GM23338 (cell line): ENCODE measurements around the gene ERCC6. TPM values are rescaled to one million over a fixed set of nuclear protein-coding genes. Genes with fewer than 3 reads are reported as not detected.

Source experiments
- ATAC-seq: fragments of 200-7000 bp; cut with Tn5 transposase; 3 replicates; pipeline ENCODE4 v1.9.1; 2020
- DNase-seq: peaks from one replicate; pipeline ENCODE4 v3.0.0-alpha.2; 2015; ENCODE audit warnings: low spot score
- H2AFZ ChIP-seq: fragments of 200-600 bp; sonication (generic); 2 replicates; pipeline ENCODE4 v1.8.0; 2016; ENCODE audit warnings: antibody characterized with exemption, mild to moderate bottlenecking, moderate library complexity
- H3F3A ChIP-seq: fragments of 200-600 bp; sonication (generic); replicated peaks from 2 replicates; pipeline ENCODE4 v1.8.0; 2017; ENCODE audit warnings: antibody characterized with exemption, mixed run types, low read depth
- H3K27ac ChIP-seq: fragments of 200-600 bp; sonication (generic); 2 replicates; pipeline ENCODE4 v1.6.1; 2016; ENCODE audit warnings: low read depth
- H3K27me3 ChIP-seq: fragments of 200-600 bp; sonication (generic); 2 replicates; pipeline ENCODE4 v1.8.0; 2016; ENCODE audit warnings: mild to moderate bottlenecking, mixed run types, moderate library complexity; ENCODE audit not compliant: insufficient read depth
- H3K36me3 ChIP-seq: fragments of 200-600 bp; sonication (generic); 2 replicates; pipeline ENCODE4 v1.8.0; 2016; ENCODE audit warnings: mild to moderate bottlenecking; ENCODE audit not compliant: insufficient read depth
- H3K4me1 ChIP-seq: fragments of 200-600 bp; sonication (generic); 2 replicates; pipeline ENCODE4 v1.8.0; 2016; ENCODE audit warnings: mild to moderate bottlenecking, moderate library complexity; ENCODE audit not compliant: insufficient read depth
- H3K4me2 ChIP-seq: fragments of 200-600 bp; sonication (generic); 2 replicates; pipeline ENCODE4 v1.7.1; 2017; ENCODE audit warnings: mixed run types
- H3K4me3 ChIP-seq: fragments of 200-600 bp; sonication (generic); 2 replicates; pipeline ENCODE4 v1.6.1; 2016; ENCODE audit warnings: mixed run types
- H3K79me2 ChIP-seq: fragments of 200-600 bp; sonication (generic); replicated peaks from 2 replicates; pipeline ENCODE4 v1.8.0; 2017; ENCODE audit warnings: mild to moderate bottlenecking; ENCODE audit not compliant: insufficient read depth
- H3K9me2 ChIP-seq: fragments of 200-600 bp; sonication (generic); 2 replicates; pipeline ENCODE4 v1.8.0; 2017; ENCODE audit not compliant: insufficient read depth
- H4K20me1 ChIP-seq: fragments of 200-600 bp; sonication (generic); replicated peaks from 2 replicates; pipeline ENCODE4 v1.8.0; 2017; ENCODE audit warnings: mild to moderate bottlenecking; ENCODE audit not compliant: insufficient read depth
- H3K27ac Mint-ChIP-seq: 2 replicates; pipeline ENCODE4 v1.8.0; 2020; ENCODE audit warnings: inconsistent platforms, mild to moderate bottlenecking, moderate library complexity, mixed read lengths
- H3K27me3 Mint-ChIP-seq: 3 replicates; pipeline ENCODE4 v1.8.0; 2022; ENCODE audit warnings: low read depth, mild to moderate bottlenecking, moderate library complexity, mixed read lengths, inconsistent platforms; ENCODE audit not compliant: insufficient read depth, poor library complexity
- H3K36me3 Mint-ChIP-seq: 3 replicates; pipeline ENCODE4 v1.8.0; 2021; ENCODE audit warnings: low read depth, mild to moderate bottlenecking, inconsistent platforms, moderate library complexity, mixed read lengths
- H3K4me1 Mint-ChIP-seq: 3 replicates; pipeline ENCODE4 v1.8.0; 2020; ENCODE audit warnings: mild to moderate bottlenecking, inconsistent platforms, mixed read lengths
- H3K4me3 Mint-ChIP-seq: 3 replicates; pipeline ENCODE4 v1.8.0; 2021; ENCODE audit warnings: moderate library complexity, mild to moderate bottlenecking, inconsistent platforms, mixed read lengths
- H3K9me3 Mint-ChIP-seq: 3 replicates; pipeline ENCODE4 v1.8.0; 2020; ENCODE audit warnings: moderate library complexity, mild to moderate bottlenecking, inconsistent platforms, mixed read lengths
- EZH2 ChIP-seq: fragments of 200-600 bp; sonication (generic); IDR thresholded peaks from one replicate; pipeline ENCODE4 v1.8.0; 2017; ENCODE audit warnings: antibody characterized with exemption, mild to moderate bottlenecking, low read depth; ENCODE audit not compliant: unreplicated experiment
- NANOG ChIP-seq: IDR thresholded peaks from 2 replicates; pipeline ENCODE4 v1.6.1; 2016; ENCODE audit warnings: antibody characterized with exemption, borderline replicate concordance
- POLR2AphosphoS5 ChIP-seq: IDR thresholded peaks from 2 replicates; pipeline ENCODE4 v1.6.1; 2016; ENCODE audit warnings: antibody characterized with exemption, low read depth
- REST ChIP-seq: IDR thresholded peaks from one replicate; pipeline ENCODE4 v1.6.1; 2018; ENCODE audit warnings: antibody characterized with exemption; ENCODE audit not compliant: unreplicated experiment
- STAT1 ChIP-seq: IDR thresholded peaks from one replicate; pipeline ENCODE4 v1.6.1; 2016; ENCODE audit warnings: antibody characterized with exemption; ENCODE audit not compliant: unreplicated experiment
- ZNF114 ChIP-seq: fragments of 250-450 bp; sonication (Bioruptor Pico); IDR thresholded peaks from 2 replicates; pipeline ENCODE4 v1.5.0; 2020; ENCODE audit warnings: mild to moderate bottlenecking, moderate library complexity
- ZNF331 ChIP-seq: fragments of 250-450 bp; sonication (Bioruptor Pico); IDR thresholded peaks from 2 replicates; pipeline ENCODE4 v1.5.0; 2020; ENCODE audit warnings: low read depth, mild to moderate bottlenecking, moderate library complexity
- polyA plus RNA-seq: library from polyadenylated mRNA; unstranded; fragments of >200 nt; fragmentation: Nextera tagmentation; extraction: Ambion mirVana; gene quantifications from 2 replicates; pipeline ENCODE4 v1.2.1, GENCODE V29; 2016
- total RNA-seq: library from RNA; depleted of rRNA; stranded (reverse); fragments of >200 nt; shearing (Covaris generic); gene quantifications from 2 replicates; pipeline ENCODE4 v1.2.3, GENCODE V29; 2014
- TF ChIP-seq, protein P1 (sequence below), 2 experiments: fragments of 200-600 bp in 1 of 2; sonication (generic) in 1 of 2; conservative IDR thresholded peaks; 2 replicates each; pipeline versions ENCODE4 v1.5.1 to v1.6.1; 2016 to 2017; ENCODE audit warnings: antibody characterized with exemption in 2 of 2, low read depth in 2 of 2, mild to moderate bottlenecking in 2 of 2, moderate library complexity in 1 of 2
- TF ChIP-seq, protein P2 (sequence below): fragments of 250-450 bp; sonication (Bioruptor Pico); IDR thresholded peaks from 2 replicates; pipeline ENCODE4 v1.5.0; 2020; ENCODE audit warnings: mild to moderate bottlenecking, moderate library complexity

Gene ERCC6
- total and polyA plus RNA-seq, 2 experiments from 2014 or later, result 2.5 to 13.8 TPM

GRCh38 chr10:49560526-49560925, 21.6 kb upstream of the ERCC6 start:
- Histone ChIP-seq H3K4me1 (peaks cover 4% of the 10 kb centered on the region; the same call in 1 of the 2 replicates), H2AFZ (no peak overlapping the region), H3K27ac (no peak overlapping the region), H3K27me3 (no peaks in the 10 kb centered on the region), H3K4me2 (no peak overlapping the region), H3K36me3 (no peaks in the 10 kb centered on the region), H3K79me2 (no peaks in the 10 kb centered on the region), H3K4me3 (no peak overlapping the region), H3K9me2 (peaks cover 2% of the 10 kb centered on the region; the same call in 1 of the 2 replicates), H3F3A (no peaks in the 10 kb centered on the region), H4K20me1 (no peaks in the 10 kb centered on the region)
- no peaks in the 10 kb centered on the region; the same call in 2 of the 3 replicates for H3K36me3 Mint-ChIP-seq
- peaks cover 11% of the 10 kb centered on the region for H3K4me1 Mint-ChIP-seq
- H3K9me3 Mint-ChIP-seq, result 0 out of 3 replicates have a peak, but pooled peaks cover 4% of the 10 kb centered on the region
- DNase-seq (no peak), ATAC-seq (no peak)
- no peak overlapping the region for H3K4me3 Mint-ChIP-seq
- peaks cover 8% of the 10 kb centered on the region for H3K27me3 Mint-ChIP-seq
- H3K27ac Mint-ChIP-seq, result no peak overlapping the region
- TF ChIP-seq REST, result no peak
- TF ChIP-seq POLR2AphosphoS5, result no peak
- TF ChIP-seq EZH2, result no peak
- TF ChIP-seq, protein P1, sequence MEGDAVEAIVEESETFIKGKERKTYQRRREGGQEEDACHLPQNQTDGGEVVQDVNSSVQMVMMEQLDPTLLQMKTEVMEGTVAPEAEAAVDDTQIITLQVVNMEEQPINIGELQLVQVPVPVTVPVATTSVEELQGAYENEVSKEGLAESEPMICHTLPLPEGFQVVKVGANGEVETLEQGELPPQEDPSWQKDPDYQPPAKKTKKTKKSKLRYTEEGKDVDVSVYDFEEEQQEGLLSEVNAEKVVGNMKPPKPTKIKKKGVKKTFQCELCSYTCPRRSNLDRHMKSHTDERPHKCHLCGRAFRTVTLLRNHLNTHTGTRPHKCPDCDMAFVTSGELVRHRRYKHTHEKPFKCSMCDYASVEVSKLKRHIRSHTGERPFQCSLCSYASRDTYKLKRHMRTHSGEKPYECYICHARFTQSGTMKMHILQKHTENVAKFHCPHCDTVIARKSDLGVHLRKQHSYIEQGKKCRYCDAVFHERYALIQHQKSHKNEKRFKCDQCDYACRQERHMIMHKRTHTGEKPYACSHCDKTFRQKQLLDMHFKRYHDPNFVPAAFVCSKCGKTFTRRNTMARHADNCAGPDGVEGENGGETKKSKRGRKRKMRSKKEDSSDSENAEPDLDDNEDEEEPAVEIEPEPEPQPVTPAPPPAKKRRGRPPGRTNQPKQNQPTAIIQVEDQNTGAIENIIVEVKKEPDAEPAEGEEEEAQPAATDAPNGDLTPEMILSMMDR (conservative IDR thresholded peaks at IDR 0.05; ENCODE audit: low read depth in 2 of 2), result no peak

DNA sequence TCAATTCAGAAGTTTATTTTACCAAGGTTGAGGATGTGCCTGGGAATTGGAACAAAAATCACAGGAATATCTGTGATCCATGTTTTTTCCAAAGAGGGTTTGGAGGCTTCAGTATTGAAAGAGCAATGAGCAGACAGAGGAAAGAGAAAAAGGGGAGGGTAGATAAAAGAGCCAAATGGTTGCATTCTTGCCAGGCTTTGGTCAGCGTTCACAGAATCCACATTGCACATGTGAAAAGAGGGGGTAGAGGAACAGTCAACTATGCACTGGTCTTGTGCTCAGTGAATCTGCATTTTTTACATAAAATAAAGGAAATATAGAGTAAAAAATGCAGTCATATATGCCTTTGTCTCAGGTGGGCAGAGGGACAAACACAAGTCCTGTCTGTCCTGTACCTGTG, 20.6 kb upstream of the ERCC6 start:
- Mint-ChIP-seq H3K27me3 (peaks cover 8% of the 10 kb centered on the region), H3K4me1 (peaks cover 11% of the 10 kb centered on the region), H3K36me3 (no peaks in the 10 kb centered on the region; the same call in 2 of the 3 replicates), H3K9me3 (peaks cover 9% of the 10 kb centered on the region; the same call in 2 of the 3 replicates), H3K27ac (no peak overlapping the region), H3K4me3 (no peak overlapping the region)
- Histone ChIP-seq H3K9me2 (peaks cover 2% of the 10 kb centered on the region; the same call in 1 of the 2 replicates), H3K36me3 (no peaks in the 10 kb centered on the region), H4K20me1 (no peaks in the 10 kb centered on the region), H3F3A (no peaks in the 10 kb centered on the region), H3K4me1 (peaks cover 4% of the 10 kb centered on the region; the same call in 1 of the 2 replicates), H3K4me2 (0 out of 2 replicates have a peak overlapping the region, but pooled peaks have one; percentile 52), H3K4me3 (no peak overlapping the region), H3K79me2 (no peaks in the 10 kb centered on the region), H3K27me3 (no peaks in the 10 kb centered on the region), H2AFZ (peak overlapping the region; percentile 60; the same call in 1 of the 2 replicates), H3K27ac (no peak overlapping the region)
- DNase-seq (no peak), ATAC-seq (no peak)
- TF ChIP-seq, protein P2, sequence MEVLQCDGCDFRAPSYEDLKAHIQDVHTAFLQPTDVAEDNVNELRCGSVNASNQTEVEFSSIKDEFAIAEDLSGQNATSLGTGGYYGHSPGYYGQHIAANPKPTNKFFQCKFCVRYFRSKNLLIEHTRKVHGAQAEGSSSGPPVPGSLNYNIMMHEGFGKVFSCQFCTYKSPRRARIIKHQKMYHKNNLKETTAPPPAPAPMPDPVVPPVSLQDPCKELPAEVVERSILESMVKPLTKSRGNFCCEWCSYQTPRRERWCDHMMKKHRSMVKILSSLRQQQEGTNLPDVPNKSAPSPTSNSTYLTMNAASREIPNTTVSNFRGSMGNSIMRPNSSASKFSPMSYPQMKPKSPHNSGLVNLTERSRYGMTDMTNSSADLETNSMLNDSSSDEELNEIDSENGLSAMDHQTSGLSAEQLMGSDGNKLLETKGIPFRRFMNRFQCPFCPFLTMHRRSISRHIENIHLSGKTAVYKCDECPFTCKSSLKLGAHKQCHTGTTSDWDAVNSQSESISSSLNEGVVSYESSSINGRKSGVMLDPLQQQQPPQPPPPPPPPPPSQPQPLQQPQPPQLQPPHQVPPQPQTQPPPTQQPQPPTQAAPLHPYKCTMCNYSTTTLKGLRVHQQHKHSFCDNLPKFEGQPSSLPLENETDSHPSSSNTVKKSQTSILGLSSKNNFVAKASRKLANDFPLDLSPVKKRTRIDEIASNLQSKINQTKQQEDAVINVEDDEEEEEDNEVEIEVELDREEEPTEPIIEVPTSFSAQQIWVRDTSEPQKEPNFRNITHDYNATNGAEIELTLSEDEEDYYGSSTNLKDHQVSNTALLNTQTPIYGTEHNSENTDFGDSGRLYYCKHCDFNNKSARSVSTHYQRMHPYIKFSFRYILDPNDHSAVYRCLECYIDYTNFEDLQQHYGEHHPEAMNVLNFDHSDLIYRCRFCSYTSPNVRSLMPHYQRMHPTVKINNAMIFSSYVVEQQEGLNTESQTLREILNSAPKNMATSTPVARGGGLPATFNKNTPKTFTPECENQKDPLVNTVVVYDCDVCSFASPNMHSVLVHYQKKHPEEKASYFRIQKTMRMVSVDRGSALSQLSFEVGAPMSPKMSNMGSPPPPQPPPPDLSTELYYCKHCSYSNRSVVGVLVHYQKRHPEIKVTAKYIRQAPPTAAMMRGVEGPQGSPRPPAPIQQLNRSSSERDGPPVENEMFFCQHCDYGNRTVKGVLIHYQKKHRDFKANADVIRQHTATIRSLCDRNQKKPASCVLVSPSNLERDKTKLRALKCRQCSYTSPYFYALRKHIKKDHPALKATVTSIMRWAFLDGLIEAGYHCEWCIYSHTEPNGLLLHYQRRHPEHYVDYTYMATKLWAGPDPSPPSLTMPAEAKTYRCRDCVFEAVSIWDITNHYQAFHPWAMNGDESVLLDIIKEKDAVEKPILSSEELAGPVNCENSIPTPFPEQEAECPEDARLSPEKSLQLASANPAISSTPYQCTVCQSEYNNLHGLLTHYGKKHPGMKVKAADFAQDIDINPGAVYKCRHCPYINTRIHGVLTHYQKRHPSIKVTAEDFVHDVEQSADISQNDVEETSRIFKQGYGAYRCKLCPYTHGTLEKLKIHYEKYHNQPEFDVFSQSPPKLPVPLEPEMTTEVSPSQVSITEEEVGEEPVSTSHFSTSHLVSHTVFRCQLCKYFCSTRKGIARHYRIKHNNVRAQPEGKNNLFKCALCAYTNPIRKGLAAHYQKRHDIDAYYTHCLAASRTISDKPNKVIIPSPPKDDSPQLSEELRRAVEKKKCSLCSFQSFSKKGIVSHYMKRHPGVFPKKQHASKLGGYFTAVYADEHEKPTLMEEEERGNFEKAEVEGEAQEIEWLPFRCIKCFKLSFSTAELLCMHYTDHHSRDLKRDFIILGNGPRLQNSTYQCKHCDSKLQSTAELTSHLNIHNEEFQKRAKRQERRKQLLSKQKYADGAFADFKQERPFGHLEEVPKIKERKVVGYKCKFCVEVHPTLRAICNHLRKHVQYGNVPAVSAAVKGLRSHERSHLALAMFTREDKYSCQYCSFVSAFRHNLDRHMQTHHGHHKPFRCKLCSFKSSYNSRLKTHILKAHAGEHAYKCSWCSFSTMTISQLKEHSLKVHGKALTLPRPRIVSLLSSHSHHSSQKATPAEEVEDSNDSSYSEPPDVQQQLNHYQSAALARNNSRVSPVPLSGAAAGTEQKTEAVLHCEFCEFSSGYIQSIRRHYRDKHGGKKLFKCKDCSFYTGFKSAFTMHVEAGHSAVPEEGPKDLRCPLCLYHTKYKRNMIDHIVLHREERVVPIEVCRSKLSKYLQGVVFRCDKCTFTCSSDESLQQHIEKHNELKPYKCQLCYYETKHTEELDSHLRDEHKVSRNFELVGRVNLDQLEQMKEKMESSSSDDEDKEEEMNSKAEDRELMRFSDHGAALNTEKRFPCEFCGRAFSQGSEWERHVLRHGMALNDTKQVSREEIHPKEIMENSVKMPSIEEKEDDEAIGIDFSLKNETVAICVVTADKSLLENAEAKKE, result no peak
- TF ChIP-seq NANOG (no peak), ZNF331 (CRISPR knock-in tag) (no peak), STAT1 (no peak), ZNF114 (no peak), EZH2 (no peak), POLR2AphosphoS5 (no peak)
